Measurements from ENCODE around the gene PCDHB15. TPM values are rescaled to one million over a fixed set of nuclear protein-coding genes. Genes with fewer than 3 reads are reported as not detected.

The PCDHB15 gene
- total and polyA plus RNA-seq, 8 donors, result 0.44 to 6.6 (median 0.97) TPM; not detected in 2

- peaks cover 0 to 45% (median 6%) of the 10 kb centered on the region in 4 donors for H3K36me3 ChIP-seq
- no peak for DNase-seq
- peaks cover 64 to 100% (median 97%) of the 10 kb centered on the region in 4 donors for H3K9me3 ChIP-seq
- WGBS, 5 donors, result 53 to 66% (median 64%) methylated on average over 3 of the region's 3 CpGs
- intact Hi-C loops (cut with DNase I; ENCODE audit: low total_unique reads), result no loop called here
- H3K4me1 ChIP-seq, result no peaks in the 10 kb centered on the region
- H3K27ac ChIP-seq, result no peak overlapping the region
- H3K4me3 ChIP-seq, result no peak overlapping the region
- no peaks in the 10 kb centered on the region for H3K27me3 ChIP-seq
- TF ChIP-seq POLR2AphosphoS5 (IDR thresholded peaks at IDR 0.05), result no peak
- TF ChIP-seq POLR2A (IDR thresholded peaks at IDR 0.05), result no peak
- no peak for TF ChIP-seq EP300 (IDR thresholded peaks at IDR 0.05)
- TF ChIP-seq CTCF (IDR thresholded peaks at IDR 0.05), result no peak
These were observed 27.7 kb downstream of the PCDHB15 start for GRCh38 chr5:141272906-141273305.

GRCh38 chr5:141298376-141298775 is 53.2 kb downstream of the PCDHB15 start:
- Histone ChIP-seq H3K4me1 (no peaks in the 10 kb centered on the region), H3K4me3 (no peak overlapping the region), H3K36me3 (peaks cover 0 to 48% (median 12%) of the 10 kb centered on the region in 4 donors), H3K27ac (no peak overlapping the region), H3K9me3 (peaks cover 51 to 99% (median 87%) of the 10 kb centered on the region in 4 donors), H3K27me3 (no peaks in the 10 kb centered on the region)
- 34 to 66% (median 58%) methylated on average over 4 of the region's 4 CpGs for WGBS, 5 donors
- no peak for TF ChIP-seq POLR2A (IDR thresholded peaks at IDR 0.05)
- no peak for TF ChIP-seq POLR2AphosphoS5 (IDR thresholded peaks at IDR 0.05)
- TF ChIP-seq CTCF (IDR thresholded peaks at IDR 0.05), result no peak
- no peak for TF ChIP-seq EP300 (IDR thresholded peaks at IDR 0.05)
- peak in 1 of 2 donors; percentile 26 for DNase-seq
- intact Hi-C loops (cut with DNase I; ENCODE audit: low total_unique reads), result no loop called here

Other genes starting within 250 kb of the PCDHB15 start
Only the 30 nearest of the 39 such genes appear.
- 1 to 10 TPM in 1 of 5 donors, under 1 TPM in 1, not detected in 3; 0.43 to 3.3 TPM for gene PCDHB2, start 150.8 kb upstream of the PCDHB15 start, total RNA-seq
- 1 to 10 TPM in 1 of 3 donors, under 1 TPM in 2; 0.53 to 1.3 (median 0.61) TPM for gene PCDHB2, start 150.8 kb upstream of the PCDHB15 start, polyA plus RNA-seq
- 1 to 10 TPM in 1 of 5 donors, not detected in 4; 3.7 TPM for gene PCDHB3, start 144.9 kb upstream of the PCDHB15 start, total RNA-seq
- gene PCDHB3, start 144.9 kb upstream of the PCDHB15 start, polyA plus RNA-seq, result under 1 TPM; 0.15 to 0.46 (median 0.31) TPM
- 10 to 100 TPM in 1 of 5 donors, 1 to 10 TPM in 1, under 1 TPM in 2, not detected in 1; 0.45 to 15.9 (median 1.7) TPM for gene PCDHB4, start 123.6 kb upstream of the PCDHB15 start, total RNA-seq
- gene PCDHB4, start 123.6 kb upstream of the PCDHB15 start, polyA plus RNA-seq, result under 1 TPM; 0.15 to 0.38 (median 0.37) TPM
- 1 to 10 TPM in 3 of 5 donors, under 1 TPM in 2; 0.14 to 4.7 (median 1.8) TPM for gene PCDHB5, start 110.2 kb upstream of the PCDHB15 start, total RNA-seq
- under 1 TPM in 2 of 3 donors, not detected in 1; 0.31 to 0.78 TPM for gene PCDHB5, start 110.2 kb upstream of the PCDHB15 start, polyA plus RNA-seq
- 1 to 10 TPM in 1 of 5 donors, under 1 TPM in 1, not detected in 3; under 0.01 to 1.3 TPM for gene PCDHB6, start 95.3 kb upstream of the PCDHB15 start, total RNA-seq
- gene PCDHB6, start 95.3 kb upstream of the PCDHB15 start, polyA plus RNA-seq, result under 1 TPM in 1 of 3 donors, not detected in 2; 0.15 TPM
- 1 to 10 TPM in 1 of 5 donors, under 1 TPM in 1, not detected in 3; 0.72 to 1.8 TPM for gene PCDHB7, start 72.8 kb upstream of the PCDHB15 start, total RNA-seq
- gene PCDHB7, start 72.8 kb upstream of the PCDHB15 start, polyA plus RNA-seq, result under 1 TPM in 1 of 3 donors, not detected in 2; 0.10 TPM
- 1 to 10 TPM in 1 of 5 donors, under 1 TPM in 1, not detected in 3; 0.58 to 1.7 TPM for gene PCDHB8, start 67.6 kb upstream of the PCDHB15 start, total RNA-seq
- not detected for gene PCDHB8, start 67.6 kb upstream of the PCDHB15 start, polyA plus RNA-seq
- gene PCDHB16, start 63.0 kb upstream of the PCDHB15 start, total RNA-seq, result 1 to 10 TPM in 3 of 5 donors, under 1 TPM in 2; 0.45 to 1.7 (median 1.2) TPM
- under 1 TPM in 2 of 3 donors, not detected in 1; 0.12 to 0.20 TPM for gene PCDHB16, start 63.0 kb upstream of the PCDHB15 start, polyA plus RNA-seq
- under 1 TPM in 3 of 5 donors, not detected in 2; 0.14 to 0.92 (median 0.45) TPM for gene PCDHB9, start 58.2 kb upstream of the PCDHB15 start, total RNA-seq
- under 1 TPM in 2 of 3 donors, not detected in 1; 0.08 to 0.19 TPM for gene PCDHB9, start 58.2 kb upstream of the PCDHB15 start, polyA plus RNA-seq
- gene PCDHB10, start 53.0 kb upstream of the PCDHB15 start, total RNA-seq, result 10 to 100 TPM in 1 of 5 donors, 1 to 10 TPM in 3, under 1 TPM in 1; 0.58 to 18.3 (median 2.3) TPM
- under 1 TPM; 0.12 to 0.40 (median 0.15) TPM for gene PCDHB10, start 53.0 kb upstream of the PCDHB15 start, polyA plus RNA-seq
- gene PCDHB11, start 45.8 kb upstream of the PCDHB15 start, total RNA-seq, result 1 to 10 TPM in 2 of 5 donors, under 1 TPM in 1, not detected in 2; 0.87 to 4.4 (median 1.3) TPM
- gene PCDHB11, start 45.8 kb upstream of the PCDHB15 start, polyA plus RNA-seq, result 1 to 10 TPM in 1 of 3 donors, under 1 TPM in 2; 0.12 to 1.1 (median 0.30) TPM
- 1 to 10 TPM in 4 of 5 donors, not detected in 1; 1.2 to 8.5 (median 2.9) TPM for gene PCDHB12, start 36.7 kb upstream of the PCDHB15 start, total RNA-seq
- gene PCDHB12, start 36.7 kb upstream of the PCDHB15 start, polyA plus RNA-seq, result under 1 TPM; 0.19 to 0.31 (median 0.28) TPM
- 10 to 100 TPM in 1 of 5 donors, 1 to 10 TPM in 2, under 1 TPM in 2; under 0.01 to 28.1 (median 3.1) TPM for gene PCDHB13, start 31.5 kb upstream of the PCDHB15 start, total RNA-seq
- under 1 TPM in 2 of 3 donors, not detected in 1; 0.12 to 0.28 TPM for gene PCDHB13, start 31.5 kb upstream of the PCDHB15 start, polyA plus RNA-seq
- 1 to 10 TPM in 4 of 5 donors, not detected in 1; 1.3 to 6.4 (median 3.6) TPM for gene PCDHB14, start 22.1 kb upstream of the PCDHB15 start, total RNA-seq
- gene PCDHB14, start 22.1 kb upstream of the PCDHB15 start, polyA plus RNA-seq, result 1 to 10 TPM in 1 of 3 donors, under 1 TPM in 2; 0.31 to 1.1 (median 0.44) TPM
- 1 to 10 TPM in 1 of 5 donors, under 1 TPM in 1, not detected in 3; 0.43 to 4.8 TPM for gene SLC25A2, start 58.7 kb downstream of the PCDHB15 start, total RNA-seq
- gene SLC25A2, start 58.7 kb downstream of the PCDHB15 start, polyA plus RNA-seq, result not detected
- gene TAF7, start 75.4 kb downstream of the PCDHB15 start, total RNA-seq, result 10 to 100 TPM; 22.0 to 89.8 (median 36.5) TPM
- 10 to 100 TPM; 32.6 to 46.1 (median 43.5) TPM for gene TAF7, start 75.4 kb downstream of the PCDHB15 start, polyA plus RNA-seq
- under 1 TPM in 1 of 5 donors, not detected in 4; 0.18 TPM for gene PCDHGA1, start 85.1 kb downstream of the PCDHB15 start, total RNA-seq
- gene PCDHGA1, start 85.1 kb downstream of the PCDHB15 start, polyA plus RNA-seq, result under 1 TPM in 1 of 3 donors, not detected in 2; 0.13 TPM
- gene PCDHGA2, start 93.4 kb downstream of the PCDHB15 start, total RNA-seq, result 1 to 10 TPM; 1.2 to 3.5 (median 2.0) TPM
- gene PCDHGA2, start 93.4 kb downstream of the PCDHB15 start, polyA plus RNA-seq, result under 1 TPM; 0.06 to 0.31 (median 0.18) TPM
- gene PCDHGA3, start 98.4 kb downstream of the PCDHB15 start, total RNA-seq, result 1 to 10 TPM in 3 of 5 donors, under 1 TPM in 1, not detected in 1; 0.58 to 6.7 (median 1.4) TPM
- under 1 TPM in 1 of 3 donors, not detected in 2; 0.08 TPM for gene PCDHGA3, start 98.4 kb downstream of the PCDHB15 start, polyA plus RNA-seq
- gene PCDHGB1, start 104.7 kb downstream of the PCDHB15 start, total RNA-seq, result 1 to 10 TPM in 1 of 5 donors, under 1 TPM in 3, not detected in 1; under 0.01 to 1.2 (median 0.68) TPM
- under 1 TPM in 1 of 3 donors, not detected in 2; 0.03 TPM for gene PCDHGB1, start 104.7 kb downstream of the PCDHB15 start, polyA plus RNA-seq
- gene PCDHGA4, start 109.6 kb downstream of the PCDHB15 start, total RNA-seq, result 1 to 10 TPM in 4 of 5 donors, under 1 TPM in 1; 0.29 to 9.3 (median 2.4) TPM
- gene PCDHGA4, start 109.6 kb downstream of the PCDHB15 start, polyA plus RNA-seq, result under 1 TPM in 1 of 3 donors, not detected in 2; 0.08 TPM
- gene PCDHGB2, start 114.6 kb downstream of the PCDHB15 start, total RNA-seq, result 10 to 100 TPM in 1 of 5 donors, 1 to 10 TPM in 3, not detected in 1; 2.5 to 10.7 (median 8.1) TPM
- under 1 TPM in 1 of 3 donors, not detected in 2; 0.10 TPM for gene PCDHGB2, start 114.6 kb downstream of the PCDHB15 start, polyA plus RNA-seq
- gene PCDHGA5, start 118.8 kb downstream of the PCDHB15 start, total RNA-seq, result 1 to 10 TPM in 4 of 5 donors, not detected in 1; 2.3 to 6.7 (median 3.6) TPM
- gene PCDHGA5, start 118.8 kb downstream of the PCDHB15 start, polyA plus RNA-seq, result under 1 TPM in 1 of 3 donors, not detected in 2; 0.15 TPM
- 1 to 10 TPM in 4 of 5 donors, under 1 TPM in 1; 0.87 to 8.8 (median 3.8) TPM for gene PCDHGB3, start 124.8 kb downstream of the PCDHB15 start, total RNA-seq
- under 1 TPM in 2 of 3 donors, not detected in 1; 0.06 to 0.08 TPM for gene PCDHGB3, start 124.8 kb downstream of the PCDHB15 start, polyA plus RNA-seq
- 1 to 10 TPM in 3 of 5 donors, under 1 TPM in 2; 0.29 to 4.4 (median 1.8) TPM for gene PCDHGA6, start 128.5 kb downstream of the PCDHB15 start, total RNA-seq
- under 1 TPM in 2 of 3 donors, not detected in 1; 0.06 to 0.38 TPM for gene PCDHGA6, start 128.5 kb downstream of the PCDHB15 start, polyA plus RNA-seq
- 10 to 100 TPM in 1 of 5 donors, 1 to 10 TPM in 2, under 1 TPM in 1, not detected in 1; 0.87 to 29.0 (median 2.7) TPM for gene PCDHGA7, start 137.3 kb downstream of the PCDHB15 start, total RNA-seq
- gene PCDHGA7, start 137.3 kb downstream of the PCDHB15 start, polyA plus RNA-seq, result under 1 TPM in 2 of 3 donors, not detected in 1; 0.06 to 0.30 TPM
- 10 to 100 TPM in 1 of 5 donors, 1 to 10 TPM in 2, under 1 TPM in 2; 0.29 to 12.1 (median 1.2) TPM for gene PCDHGB4, start 142.3 kb downstream of the PCDHB15 start, total RNA-seq
- gene PCDHGB4, start 142.3 kb downstream of the PCDHB15 start, polyA plus RNA-seq, result under 1 TPM in 2 of 3 donors, not detected in 1; 0.12 to 0.45 TPM
- 10 to 100 TPM in 1 of 5 donors, 1 to 10 TPM in 2, under 1 TPM in 2; under 0.01 to 12.5 (median 1.2) TPM for gene PCDHGA8, start 147.2 kb downstream of the PCDHB15 start, total RNA-seq
- under 1 TPM in 2 of 3 donors, not detected in 1; 0.06 to 0.08 TPM for gene PCDHGA8, start 147.2 kb downstream of the PCDHB15 start, polyA plus RNA-seq
- gene PCDHGB5, start 152.6 kb downstream of the PCDHB15 start, total RNA-seq, result 10 to 100 TPM in 2 of 5 donors, 1 to 10 TPM in 3; 1.8 to 16.8 (median 4.2) TPM
- under 1 TPM in 2 of 3 donors, not detected in 1; 0.35 to 0.75 TPM for gene PCDHGB5, start 152.6 kb downstream of the PCDHB15 start, polyA plus RNA-seq
- gene PCDHGA9, start 157.4 kb downstream of the PCDHB15 start, total RNA-seq, result 10 to 100 TPM in 1 of 5 donors, 1 to 10 TPM in 3, not detected in 1; 1.6 to 10.1 (median 3.2) TPM
- under 1 TPM in 2 of 3 donors, not detected in 1; 0.13 to 0.25 TPM for gene PCDHGA9, start 157.4 kb downstream of the PCDHB15 start, polyA plus RNA-seq